Muscle layer of duodenum (tissue), 2 donors: ENCODE results near the gene BANF2.
"Not testable (repeated sequence)": the region's sequence is repeated elsewhere in the genome, so short reads cannot be mapped to it uniquely, and the experiment has no call there.

Experiments used
- H3K27ac ChIP-seq: one replicate; pipeline ENCODE4 v1.7.0; 2013; ENCODE audit warnings: mild to moderate bottlenecking, low read length
- H3K27me3 ChIP-seq: one replicate; pipeline ENCODE4 v1.7.0; 2013; ENCODE audit warnings: low read depth, mild to moderate bottlenecking, control low read depth, low read length
- H3K36me3 ChIP-seq, 2 donors: one replicate each; pipeline ENCODE4 v1.7.0; 2013; ENCODE audit warnings: low read length in 2 of 2, control low read depth in 1 of 2, mild to moderate bottlenecking in 1 of 2; ENCODE audit not compliant: insufficient read depth in 2 of 2, control insufficient read depth in 1 of 2
- H3K4me1 ChIP-seq, 2 donors: one replicate each; pipeline ENCODE4 v1.7.0; 2013; ENCODE audit warnings: low read length in 2 of 2, mild to moderate bottlenecking in 2 of 2, control low read depth in 1 of 2, moderate library complexity in 1 of 2; ENCODE audit not compliant: insufficient read depth in 2 of 2, control insufficient read depth in 1 of 2
- H3K4me3 ChIP-seq, 2 donors: one replicate each; pipeline ENCODE4 v1.7.0; 2013; ENCODE audit warnings: low read length in 2 of 2, low read depth in 1 of 2, mild to moderate bottlenecking in 1 of 2
- H3K9me3 ChIP-seq, 2 donors: one replicate each; pipeline ENCODE4 v1.7.0; 2013; ENCODE audit warnings: low read length in 2 of 2, control low read depth in 1 of 2, mild to moderate bottlenecking in 1 of 2; ENCODE audit not compliant: control insufficient read depth in 1 of 2
- donor health status: healthy.

BANF2 gene

GRCh38 chr20:17771206-17772004, 71.6 kb downstream of the BANF2 start:
- Histone ChIP-seq H3K4me3 (no peak overlapping the region), H3K36me3 (no peaks in the 10 kb centered on the region), H3K4me1 (no peaks in the 10 kb centered on the region), H3K9me3 (no peaks in the 10 kb centered on the region), H3K27ac (no peak overlapping the region), H3K27me3 (no peaks in the 10 kb centered on the region)

DNA sequence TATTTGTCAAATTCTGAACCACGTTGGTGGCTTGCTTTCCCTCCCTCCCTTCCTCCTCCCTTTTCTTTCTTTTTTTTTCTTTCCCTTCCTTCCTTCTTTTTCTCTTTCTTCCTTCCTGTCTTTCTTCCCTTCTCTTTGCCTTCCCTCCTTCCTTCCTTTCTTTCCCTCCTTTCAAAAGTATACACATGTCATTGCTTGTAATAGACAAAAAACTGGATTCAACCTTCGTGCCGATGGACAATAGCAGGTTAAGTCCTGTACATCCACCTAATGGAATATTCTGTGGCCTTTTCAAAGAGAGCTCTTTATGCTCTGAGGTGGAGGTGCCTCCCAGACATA, 72.2 kb downstream of the BANF2 start:
- no peak overlapping the region for H3K4me3 ChIP-seq
- H3K4me1 ChIP-seq, result no peaks in the 10 kb centered on the region
- H3K27ac ChIP-seq, result no peak overlapping the region
- no peaks in the 10 kb centered on the region for H3K27me3 ChIP-seq
- no peaks in the 10 kb centered on the region for H3K36me3 ChIP-seq
- no peaks in the 10 kb centered on the region for H3K9me3 ChIP-seq

DNA sequence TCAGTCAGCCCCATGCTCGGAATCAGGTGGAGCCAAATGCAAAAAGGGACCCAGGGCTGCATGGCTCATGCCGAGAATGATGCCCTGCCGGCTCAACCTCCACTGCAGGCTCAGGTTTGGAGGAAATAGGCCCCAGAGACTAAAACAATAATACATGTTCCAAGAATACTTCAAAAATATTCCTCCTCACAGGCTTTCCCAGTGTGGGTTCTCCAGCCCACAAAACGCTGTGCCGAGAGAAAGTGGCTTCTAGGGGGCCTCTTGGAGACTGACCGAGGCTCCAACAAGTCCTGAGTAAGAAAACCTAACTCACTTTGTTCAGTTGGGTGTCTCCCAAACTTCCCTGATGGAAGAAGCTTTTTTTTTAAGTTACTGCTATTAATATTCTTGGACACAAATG, 73.9 kb downstream of the BANF2 start:
- Histone ChIP-seq H3K4me3 (no peak overlapping the region), H3K4me1 (no peaks in the 10 kb centered on the region), H3K9me3 (no peaks in the 10 kb centered on the region), H3K36me3 (no peaks in the 10 kb centered on the region), H3K27ac (no peak overlapping the region), H3K27me3 (no peaks in the 10 kb centered on the region)

DNA sequence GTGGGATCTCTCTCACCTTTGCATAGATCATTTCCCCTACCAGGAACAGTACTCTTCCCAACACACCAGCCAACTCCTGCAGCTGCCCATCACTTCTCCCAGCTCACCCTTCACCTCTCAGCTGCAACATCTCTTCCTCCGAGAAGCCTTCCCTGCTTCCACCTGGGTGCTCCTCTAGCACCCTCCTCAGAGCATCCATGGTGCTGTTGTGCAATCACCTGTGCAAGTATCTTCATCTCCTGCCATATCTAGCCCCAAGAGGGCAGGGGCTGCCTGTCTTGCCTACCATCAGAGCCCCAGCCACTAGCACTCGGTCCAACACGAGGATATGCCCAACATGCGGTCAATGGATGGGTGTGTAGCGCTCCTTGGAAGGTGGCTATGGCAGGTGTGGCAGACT, 75.8 kb downstream of the BANF2 start:
- Histone ChIP-seq H3K27ac (no peak overlapping the region), H3K9me3 (no peaks in the 10 kb centered on the region)

GRCh38 chr20:17776551-17776950, 76.8 kb downstream of the BANF2 start:
- H3K27ac ChIP-seq, result no peak overlapping the region
- H3K9me3 ChIP-seq, result no peaks in the 10 kb centered on the region
- no peaks in the 10 kb centered on the region for H3K27me3 ChIP-seq
- H3K4me3 ChIP-seq, result no peak overlapping the region
- H3K36me3 ChIP-seq, result no peaks in the 10 kb centered on the region
- no peaks in the 10 kb centered on the region for H3K4me1 ChIP-seq

More for the DNA sequence above, 75.8 kb downstream of the BANF2 start:
- Histone ChIP-seq H3K27me3 (no peaks in the 10 kb centered on the region), H3K4me3 (no peak overlapping the region), H3K4me1 (no peaks in the 10 kb centered on the region), H3K36me3 (no peaks in the 10 kb centered on the region)

DNA sequence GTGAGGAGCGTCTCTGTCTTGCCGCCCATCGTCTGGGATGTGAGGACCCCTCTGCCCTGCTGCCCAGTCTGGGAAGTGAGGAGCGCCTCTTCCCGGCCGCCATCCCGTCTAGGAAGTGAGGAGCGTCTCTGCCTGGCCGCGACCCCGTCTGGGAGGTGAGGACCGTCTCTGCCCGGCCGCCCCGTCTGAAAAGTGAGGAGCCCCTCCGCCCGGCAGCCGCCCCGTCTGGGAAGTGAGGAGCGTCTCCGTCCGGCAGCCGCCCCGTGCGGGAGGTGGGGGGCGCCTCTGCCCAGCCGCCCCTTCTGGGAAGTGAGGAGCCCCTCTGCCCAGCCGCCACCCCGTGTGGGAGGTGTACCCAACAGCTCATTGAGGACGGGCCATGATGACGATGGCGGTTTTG, 79.2 kb downstream of the BANF2 start:
- H3K9me3 ChIP-seq, H3K27me3 ChIP-seq, H3K4me1 ChIP-seq, H3K4me3 ChIP-seq, H3K36me3 ChIP-seq, H3K27ac ChIP-seq: not testable (repeated sequence)

GRCh38 chr20:17782768-17783167, 83.0 kb downstream of the BANF2 start:
- H3K4me3 ChIP-seq, result no peak overlapping the region
- no peaks in the 10 kb centered on the region for H3K9me3 ChIP-seq
- no peaks in the 10 kb centered on the region for H3K36me3 ChIP-seq
- no peaks in the 10 kb centered on the region for H3K27me3 ChIP-seq
- H3K4me1 ChIP-seq, result peaks cover 0 to 6% of the 10 kb centered on the region in 2 donors
- H3K27ac ChIP-seq, result no peak overlapping the region

GRCh38 chr20:17783671-17784070, 83.9 kb downstream of the BANF2 start:
- Histone ChIP-seq H3K9me3 (no peaks in the 10 kb centered on the region), H3K27me3 (no peaks in the 10 kb centered on the region), H3K27ac (no peak overlapping the region), H3K36me3 (no peaks in the 10 kb centered on the region), H3K4me1 (peaks cover 0 to 6% of the 10 kb centered on the region in 2 donors), H3K4me3 (no peak overlapping the region)

- H3K4me3 ChIP-seq, result no peak overlapping the region
- H3K36me3 ChIP-seq, result no peaks in the 10 kb centered on the region
- peaks cover 0 to 6% of the 10 kb centered on the region in 2 donors for H3K4me1 ChIP-seq
- H3K27ac ChIP-seq, result no peak overlapping the region
- H3K27me3 ChIP-seq, result no peaks in the 10 kb centered on the region
- H3K9me3 ChIP-seq, result no peaks in the 10 kb centered on the region
These were observed 85.2 kb downstream of the BANF2 start for GRCh38 chr20:17785007-17785406.
